ENCODE measurements around the gene PCDHGA10.
"Not testable (repeated sequence)": the region's sequence is repeated elsewhere in the genome, so short reads cannot be mapped to it uniquely, and the experiment has no call there.

Gene PCDHGA10

GRCh38 chr5:141412854-141413539 lies at the start of gene PCDHGA10:
TSS of gene PCDHGA10 (plus strand) at chr5:141412987. CDS start at chr5:141413176, 189 bp downstream.
- no peak for DNase-seq

- DNase-seq, result no peak
Measured at GRCh38 chr5:141363952-141364660, 48.7 kb upstream of the PCDHGA10 start, which contains the start of gene PCDHGA5. TSS of gene PCDHGA5 (plus strand) at chr5:141364162. CDS start at chr5:141364331, 169 bp downstream.

- DNase-seq, result no peak
Measured at GRCh38 chr5:141366016-141366896, 46.5 kb upstream of the PCDHGA10 start.

- DNase-seq, result no peak
Measured at GRCh38 chr5:141369994-141370848, 42.6 kb upstream of the PCDHGA10 start, which contains the start of gene PCDHGB3. TSS of gene PCDHGB3 (plus strand) at chr5:141370242. CDS start at chr5:141370395, 153 bp downstream.

- no peak for DNase-seq
Measured at GRCh38 chr5:141371572-141372475, 41.0 kb upstream of the PCDHGA10 start.

GRCh38 chr5:141373673-141374317 lies 39.0 kb upstream of the PCDHGA10 start, which contains the start of gene PCDHGA6:
TSS of gene PCDHGA6 (plus strand) at chr5:141373891. CDS start at chr5:141374084, 193 bp downstream.
- DNase-seq, result no peak

GRCh38 chr5:141374627-141375026 lies 38.2 kb upstream of the PCDHGA10 start:
- no peak for DNase-seq

- DNase-seq, result not testable (repeated sequence)
Measured at GRCh38 chr5:141375444-141376155, 37.2 kb upstream of the PCDHGA10 start.

GRCh38 chr5:141382469-141383294 lies 30.1 kb upstream of the PCDHGA10 start, which contains the start of gene PCDHGA7:
TSS of gene PCDHGA7 (plus strand) at chr5:141382742. CDS start at chr5:141382900, 158 bp downstream.
- no peak for DNase-seq

GRCh38 chr5:141383345-141383744 lies 29.4 kb upstream of the PCDHGA10 start:
- DNase-seq, result no peak

GRCh38 chr5:141384471-141385267 lies 28.1 kb upstream of the PCDHGA10 start:
- no peak for DNase-seq

GRCh38 chr5:141387557-141388311 lies 25.1 kb upstream of the PCDHGA10 start, which contains the start of gene PCDHGB4:
TSS of gene PCDHGB4 (plus strand) at chr5:141387698. CDS start at chr5:141387885, 187 bp downstream.
- DNase-seq, result not testable (repeated sequence)

GRCh38 chr5:141388661-141389060 lies 24.1 kb upstream of the PCDHGA10 start:
- no peak for DNase-seq

GRCh38 chr5:141389153-141390042 lies 23.4 kb upstream of the PCDHGA10 start:
- no peak for DNase-seq

GRCh38 chr5:141392429-141393198 lies 20.2 kb upstream of the PCDHGA10 start, which contains the start of gene PCDHGA8:
TSS of gene PCDHGA8 (plus strand) at chr5:141392633. CDS start at chr5:141392814, 181 bp downstream.
- no peak for DNase-seq
